ENCODE measurements around the gene PTPN9.
A peak's percentile ranks its signal among the peaks of the same experiment; 100 is the strongest.
"Not testable (repeated sequence)": the region's sequence is repeated elsewhere in the genome, so short reads cannot be mapped to it uniquely, and the experiment has no call there.

Gene PTPN9

GRCh38 chr15:75577401-75578172 is 1.5 kb downstream of the PTPN9 start:
- peak overlapping the region; percentile 54 for H3K9ac ChIP-seq (ENCODE audit: low read length)
- peaks cover 10% of the 10 kb centered on the region for H3K4me1 ChIP-seq (ENCODE audit: insufficient read depth, low read length)

GRCh38 chr15:75573648-75574384 is 5.3 kb downstream of the PTPN9 start:
- H3K27me3 ChIP-seq (ENCODE audit: control insufficient read depth in 1 of 2, insufficient read depth in 2 of 2, low read length in 2 of 2) = no peaks in the 10 kb centered on the region
- no peak overlapping the region for H3K4me3 ChIP-seq (ENCODE audit: low read depth in 1 of 2, low read length in 2 of 2)
- H3K27ac ChIP-seq (ENCODE audit: low read depth, low read length) = no peak overlapping the region
- no peaks in the 10 kb centered on the region for H3K36me3 ChIP-seq (ENCODE audit: insufficient read depth, low read length)
- no peak overlapping the region for H3K9ac ChIP-seq (ENCODE audit: low read length)
- H3K4me1 ChIP-seq (ENCODE audit: insufficient read depth, low read length) = peaks cover 10% of the 10 kb centered on the region
- H3K9me3 ChIP-seq (ENCODE audit: low read length) = no peaks in the 10 kb centered on the region

More at GRCh38 chr15:75577401-75578172, 1.5 kb downstream of the PTPN9 start:
- Histone ChIP-seq H3K9me3 (ENCODE audit: low read length) (no peaks in the 10 kb centered on the region), H3K4me3 (ENCODE audit: low read depth in 1 of 2, low read length in 2 of 2) (peak overlapping the region; percentile 53 to 78), H3K27ac (ENCODE audit: low read depth, low read length) (peak overlapping the region; percentile 90), H3K27me3 (ENCODE audit: control insufficient read depth in 1 of 2, insufficient read depth in 2 of 2, low read length in 2 of 2) (no peaks in the 10 kb centered on the region), H3K36me3 (ENCODE audit: insufficient read depth, low read length) (no peaks in the 10 kb centered on the region)

GRCh38 chr15:75570126-75570845 is 8.8 kb downstream of the PTPN9 start:
- Histone ChIP-seq H3K27me3 (ENCODE audit: control insufficient read depth in 1 of 2, insufficient read depth in 2 of 2, low read length in 2 of 2) (no peaks in the 10 kb centered on the region), H3K9ac (ENCODE audit: low read length) (no peak overlapping the region), H3K9me3 (ENCODE audit: low read length) (no peaks in the 10 kb centered on the region), H3K4me3 (ENCODE audit: low read depth in 1 of 2, low read length in 2 of 2) (no peak overlapping the region), H3K4me1 (ENCODE audit: insufficient read depth, low read length) (no peaks in the 10 kb centered on the region), H3K27ac (ENCODE audit: low read depth, low read length) (no peak overlapping the region), H3K36me3 (ENCODE audit: insufficient read depth, low read length) (no peaks in the 10 kb centered on the region)

- Histone ChIP-seq H3K9me3 (ENCODE audit: low read length) (no peaks in the 10 kb centered on the region), H3K27ac (ENCODE audit: low read depth, low read length) (no peak overlapping the region), H3K27me3 (ENCODE audit: control insufficient read depth in 1 of 2, insufficient read depth in 2 of 2, low read length in 2 of 2) (no peaks in the 10 kb centered on the region), H3K4me1 (ENCODE audit: insufficient read depth, low read length) (no peaks in the 10 kb centered on the region), H3K4me3 (ENCODE audit: low read depth in 1 of 2, low read length in 2 of 2) (no peak overlapping the region), H3K9ac (ENCODE audit: low read length) (no peak overlapping the region), H3K36me3 (ENCODE audit: insufficient read depth, low read length) (no peaks in the 10 kb centered on the region)
These were observed 13.8 kb downstream of the PTPN9 start for GRCh38 chr15:75565062-75565970.

DNA sequence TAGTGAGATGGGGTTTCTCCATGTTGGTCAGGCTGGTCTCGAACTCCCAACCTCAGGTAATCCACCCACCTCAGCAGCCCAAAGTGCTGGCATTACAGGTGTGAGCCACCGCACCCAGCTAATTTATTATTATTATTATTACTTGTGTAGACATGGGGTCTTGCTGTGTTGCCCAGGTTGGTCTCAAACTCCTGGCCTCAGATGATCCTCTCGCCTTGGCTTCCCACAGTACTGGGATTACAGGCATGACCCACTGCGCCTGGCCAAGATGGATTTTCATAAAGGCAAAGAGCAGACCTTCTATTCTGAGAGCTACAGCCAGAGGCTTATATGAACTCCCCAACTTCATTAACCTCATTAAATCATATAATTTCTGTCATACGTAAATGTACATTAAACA is 17.2 kb downstream of the PTPN9 start:
- no peak overlapping the region for H3K9ac ChIP-seq (ENCODE audit: low read length)
- no peak overlapping the region for H3K4me3 ChIP-seq (ENCODE audit: low read depth in 1 of 2, low read length in 2 of 2)
- no peaks in the 10 kb centered on the region for H3K36me3 ChIP-seq (ENCODE audit: insufficient read depth, low read length)
- no peak overlapping the region for H3K27ac ChIP-seq (ENCODE audit: low read depth, low read length)
- no peaks in the 10 kb centered on the region for H3K4me1 ChIP-seq (ENCODE audit: insufficient read depth, low read length)
- no peaks in the 10 kb centered on the region for H3K27me3 ChIP-seq (ENCODE audit: control insufficient read depth in 1 of 2, insufficient read depth in 2 of 2, low read length in 2 of 2)
- no peaks in the 10 kb centered on the region for H3K9me3 ChIP-seq (ENCODE audit: low read length)

DNA sequence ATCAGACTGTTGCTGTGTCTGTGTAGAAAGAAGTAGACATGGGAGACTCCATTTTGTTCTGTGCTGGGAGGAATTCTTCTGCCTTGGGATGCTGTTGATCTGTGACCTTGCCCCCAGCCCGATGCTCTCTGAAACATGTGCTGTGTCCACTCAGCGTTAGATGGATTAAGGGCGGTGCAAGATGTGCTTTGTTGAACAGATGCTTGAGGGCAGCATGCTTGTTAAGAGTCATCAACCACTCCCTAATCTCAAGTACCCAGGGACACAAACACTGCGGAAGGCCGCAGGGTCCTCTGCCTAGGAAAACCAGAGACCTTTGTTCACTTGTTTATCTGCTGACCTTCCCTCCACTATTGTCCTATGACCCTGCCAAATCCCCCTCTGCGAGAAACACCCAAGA is 19.8 kb downstream of the PTPN9 start:
- H3K27ac ChIP-seq (ENCODE audit: low read depth, low read length); H3K4me3 ChIP-seq (ENCODE audit: low read depth in 1 of 2, low read length in 2 of 2); H3K4me1 ChIP-seq (ENCODE audit: insufficient read depth, low read length); H3K9me3 ChIP-seq (ENCODE audit: low read length); H3K36me3 ChIP-seq (ENCODE audit: insufficient read depth, low read length); H3K27me3 ChIP-seq (ENCODE audit: control insufficient read depth in 1 of 2, insufficient read depth in 2 of 2, low read length in 2 of 2); H3K9ac ChIP-seq (ENCODE audit: low read length): not testable (repeated sequence)

DNA sequence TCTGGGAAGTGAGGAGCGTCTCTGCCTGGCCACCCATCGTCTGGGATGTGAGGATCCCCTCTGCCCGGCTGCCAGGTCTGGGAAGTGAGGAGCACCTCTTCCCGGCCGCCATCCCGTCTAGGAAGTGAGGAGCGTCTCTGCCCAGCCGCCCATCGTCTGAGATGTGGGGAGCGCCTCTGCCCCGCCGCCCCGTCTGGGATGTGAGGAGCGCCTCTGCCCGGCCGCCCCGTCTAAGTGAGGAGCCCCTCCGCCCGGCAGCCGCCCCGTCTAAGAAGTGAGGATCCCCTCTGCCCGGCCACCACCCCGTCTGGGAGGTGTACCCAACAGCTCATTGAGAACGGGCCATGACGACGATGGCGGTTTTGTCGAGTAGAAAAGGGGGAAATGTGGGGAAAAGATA is 20.2 kb downstream of the PTPN9 start:
- H3K27ac ChIP-seq (ENCODE audit: low read depth, low read length); H3K9me3 ChIP-seq (ENCODE audit: low read length); H3K9ac ChIP-seq (ENCODE audit: low read length); H3K4me3 ChIP-seq (ENCODE audit: low read depth in 1 of 2, low read length in 2 of 2); H3K27me3 ChIP-seq (ENCODE audit: control insufficient read depth in 1 of 2, insufficient read depth in 2 of 2, low read length in 2 of 2); H3K4me1 ChIP-seq (ENCODE audit: insufficient read depth, low read length); H3K36me3 ChIP-seq (ENCODE audit: insufficient read depth, low read length): not testable (repeated sequence)

DNA sequence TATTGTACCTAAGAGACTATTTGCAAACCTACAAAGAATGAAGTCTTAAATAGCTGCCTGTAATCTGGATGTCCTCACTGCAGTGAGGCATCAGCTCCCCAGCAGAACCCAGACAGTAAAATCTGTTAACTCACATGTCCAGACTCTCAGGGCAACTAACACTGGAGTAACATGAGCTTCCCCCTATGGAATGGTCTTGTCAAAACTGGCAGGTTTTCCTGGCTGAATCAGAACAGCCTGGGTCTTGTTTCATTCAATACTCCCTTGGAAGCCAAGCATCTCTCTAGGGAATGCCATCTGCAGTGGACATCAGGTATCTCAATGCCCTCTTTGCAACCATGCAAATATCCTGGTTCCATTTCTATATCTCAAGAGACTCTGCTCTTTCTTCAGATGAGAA is 24.4 kb downstream of the PTPN9 start:
- no peak overlapping the region for H3K4me3 ChIP-seq (ENCODE audit: low read depth in 1 of 2, low read length in 2 of 2)
- peaks cover 4% of the 10 kb centered on the region for H3K4me1 ChIP-seq (ENCODE audit: insufficient read depth, low read length)
- H3K36me3 ChIP-seq (ENCODE audit: insufficient read depth, low read length) = no peaks in the 10 kb centered on the region
- no peak overlapping the region for H3K9ac ChIP-seq (ENCODE audit: low read length)
- no peak overlapping the region for H3K27ac ChIP-seq (ENCODE audit: low read depth, low read length)
- no peaks in the 10 kb centered on the region for H3K9me3 ChIP-seq (ENCODE audit: low read length)
- H3K27me3 ChIP-seq (ENCODE audit: control insufficient read depth in 1 of 2, insufficient read depth in 2 of 2, low read length in 2 of 2) = no peaks in the 10 kb centered on the region

DNA sequence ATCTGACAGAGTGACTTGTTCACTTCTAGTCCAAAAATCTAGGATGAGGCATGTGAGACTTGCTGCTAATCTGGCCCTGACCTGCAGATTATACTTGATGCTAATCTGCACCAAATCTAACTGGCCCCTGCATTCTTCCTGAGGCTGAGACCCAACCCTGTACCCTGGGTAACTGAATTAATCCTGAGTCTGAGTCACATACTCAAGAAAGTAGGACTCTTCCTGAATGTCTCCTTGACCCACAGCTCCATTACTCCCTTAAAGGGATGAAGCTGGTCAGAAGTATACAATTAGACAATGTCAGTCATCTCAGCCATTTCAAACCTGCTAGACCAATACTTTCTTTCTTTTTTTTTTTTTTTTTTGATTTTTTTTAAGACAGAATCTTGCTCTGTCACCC is 25.5 kb downstream of the PTPN9 start:
- H3K4me3 ChIP-seq (ENCODE audit: low read depth in 1 of 2, low read length in 2 of 2) = no peak overlapping the region
- no peaks in the 10 kb centered on the region for H3K9me3 ChIP-seq (ENCODE audit: low read length)
- no peak overlapping the region for H3K9ac ChIP-seq (ENCODE audit: low read length)
- H3K4me1 ChIP-seq (ENCODE audit: insufficient read depth, low read length) = peaks cover 4% of the 10 kb centered on the region
- H3K27me3 ChIP-seq (ENCODE audit: control insufficient read depth in 1 of 2, insufficient read depth in 2 of 2, low read length in 2 of 2) = no peaks in the 10 kb centered on the region
- no peaks in the 10 kb centered on the region for H3K36me3 ChIP-seq (ENCODE audit: insufficient read depth, low read length)
- H3K27ac ChIP-seq (ENCODE audit: low read depth, low read length) = no peak overlapping the region

- Histone ChIP-seq H3K9ac (ENCODE audit: low read length) (no peak overlapping the region), H3K4me1 (ENCODE audit: insufficient read depth, low read length) (peaks cover 7% of the 10 kb centered on the region), H3K36me3 (ENCODE audit: insufficient read depth, low read length) (no peaks in the 10 kb centered on the region), H3K27me3 (ENCODE audit: control insufficient read depth in 1 of 2, insufficient read depth in 2 of 2, low read length in 2 of 2) (no peaks in the 10 kb centered on the region), H3K9me3 (ENCODE audit: low read length) (no peaks in the 10 kb centered on the region), H3K4me3 (ENCODE audit: low read depth in 1 of 2, low read length in 2 of 2) (no peak overlapping the region), H3K27ac (ENCODE audit: low read depth, low read length) (no peak overlapping the region)
These were observed 28.0 kb downstream of the PTPN9 start for GRCh38 chr15:75551091-75551490.

DNA sequence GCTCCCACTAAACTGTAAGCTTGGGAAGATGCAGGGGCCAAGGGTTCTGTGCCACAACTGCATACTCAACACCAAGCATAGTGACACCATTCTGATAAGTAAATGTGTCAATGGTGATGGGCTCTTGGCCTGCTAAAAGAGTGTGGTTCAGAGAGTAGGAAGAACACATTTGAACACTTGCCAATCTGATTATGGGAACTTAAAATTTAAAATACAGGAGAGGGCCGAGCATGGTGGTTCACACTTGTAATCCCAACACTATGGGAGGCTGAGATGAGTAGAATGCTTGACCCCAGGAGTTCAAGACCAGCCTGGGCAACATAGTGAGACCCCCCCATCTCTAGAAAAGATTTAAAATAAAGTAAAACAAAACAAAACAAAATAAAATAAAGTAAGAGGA is 34.1 kb downstream of the PTPN9 start:
- Histone ChIP-seq H3K36me3 (ENCODE audit: insufficient read depth, low read length) (no peaks in the 10 kb centered on the region), H3K27ac (ENCODE audit: low read depth, low read length) (no peak overlapping the region), H3K4me3 (ENCODE audit: low read depth in 1 of 2, low read length in 2 of 2) (no peak overlapping the region), H3K4me1 (ENCODE audit: insufficient read depth, low read length) (peaks cover 4% of the 10 kb centered on the region), H3K9ac (ENCODE audit: low read length) (no peak overlapping the region), H3K27me3 (ENCODE audit: control insufficient read depth in 1 of 2, insufficient read depth in 2 of 2, low read length in 2 of 2) (no peaks in the 10 kb centered on the region), H3K9me3 (ENCODE audit: low read length) (no peaks in the 10 kb centered on the region)

All from muscle layer of colon (tissue), 2 donors.